ENCODE data around the gene FAM107B.

FAM107B gene

DNA sequence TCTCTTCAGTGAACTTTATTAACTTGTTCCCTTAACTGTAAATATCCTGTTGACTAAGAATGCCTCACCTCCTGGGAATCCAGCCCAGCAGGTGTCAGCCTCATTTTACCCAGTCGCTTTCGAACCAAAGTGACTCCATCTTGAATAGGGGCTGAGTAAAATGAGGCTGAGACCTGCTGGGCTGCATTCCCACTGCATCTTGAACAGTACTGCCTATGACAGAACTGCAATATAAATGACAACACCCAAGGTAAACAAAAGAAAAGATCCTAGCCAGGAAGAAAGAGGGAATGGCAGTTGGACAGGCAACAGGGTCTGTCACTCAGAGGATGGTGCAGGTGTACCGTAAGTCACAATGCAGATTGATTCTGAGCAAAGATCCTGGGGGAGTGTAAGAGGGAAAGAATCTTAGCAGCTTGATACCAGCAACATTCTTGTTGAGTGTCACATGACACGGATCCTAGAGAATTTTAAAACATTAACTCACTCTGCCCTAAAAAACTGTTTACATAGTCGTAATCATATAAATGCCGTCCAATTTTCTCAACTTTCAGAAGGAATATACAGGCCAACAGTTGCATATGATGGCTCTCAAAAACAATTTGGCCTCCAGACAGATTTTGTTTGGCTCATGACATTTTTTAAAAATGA lies 4.4 kb upstream of the FAM107B start:
- DNase-seq (ENCODE audit: low read depth) = peak; percentile 3
- TF ChIP-seq, protein P1, sequence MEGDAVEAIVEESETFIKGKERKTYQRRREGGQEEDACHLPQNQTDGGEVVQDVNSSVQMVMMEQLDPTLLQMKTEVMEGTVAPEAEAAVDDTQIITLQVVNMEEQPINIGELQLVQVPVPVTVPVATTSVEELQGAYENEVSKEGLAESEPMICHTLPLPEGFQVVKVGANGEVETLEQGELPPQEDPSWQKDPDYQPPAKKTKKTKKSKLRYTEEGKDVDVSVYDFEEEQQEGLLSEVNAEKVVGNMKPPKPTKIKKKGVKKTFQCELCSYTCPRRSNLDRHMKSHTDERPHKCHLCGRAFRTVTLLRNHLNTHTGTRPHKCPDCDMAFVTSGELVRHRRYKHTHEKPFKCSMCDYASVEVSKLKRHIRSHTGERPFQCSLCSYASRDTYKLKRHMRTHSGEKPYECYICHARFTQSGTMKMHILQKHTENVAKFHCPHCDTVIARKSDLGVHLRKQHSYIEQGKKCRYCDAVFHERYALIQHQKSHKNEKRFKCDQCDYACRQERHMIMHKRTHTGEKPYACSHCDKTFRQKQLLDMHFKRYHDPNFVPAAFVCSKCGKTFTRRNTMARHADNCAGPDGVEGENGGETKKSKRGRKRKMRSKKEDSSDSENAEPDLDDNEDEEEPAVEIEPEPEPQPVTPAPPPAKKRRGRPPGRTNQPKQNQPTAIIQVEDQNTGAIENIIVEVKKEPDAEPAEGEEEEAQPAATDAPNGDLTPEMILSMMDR (conservative IDR thresholded peaks at IDR 0.05; ENCODE audit: control insufficient read depth, insufficient read depth, low read depth, low read length) = no peak

DNA sequence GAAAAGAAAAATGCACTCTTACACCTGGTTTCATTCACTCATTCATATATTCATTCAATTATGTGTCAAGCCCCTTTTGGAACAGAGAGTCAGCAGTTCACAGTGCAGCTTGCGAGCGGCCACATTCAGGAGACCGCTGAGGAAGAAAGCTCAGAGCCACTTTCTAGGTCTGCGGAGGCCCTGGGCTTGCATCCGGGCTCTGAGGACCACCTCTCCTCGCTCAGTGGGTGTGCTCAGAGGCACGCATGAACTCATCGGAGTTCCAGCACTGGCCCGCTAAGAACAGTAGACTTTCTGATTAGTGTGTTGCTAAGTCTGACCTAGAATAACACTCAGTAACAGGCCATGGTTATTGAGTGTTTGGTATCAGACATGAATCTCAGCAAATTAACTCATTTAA lies 1.8 kb upstream of the FAM107B start:
- TF ChIP-seq, protein P1 (conservative IDR thresholded peaks at IDR 0.05; ENCODE audit: control insufficient read depth, insufficient read depth, low read depth, low read length) = no peak
- H3K4me3 ChIP-seq (ENCODE audit: control insufficient read depth, low read depth, low read length) = no peak overlapping the region

More for the DNA sequence above, 4.4 kb upstream of the FAM107B start:
- H3K4me3 ChIP-seq (ENCODE audit: control insufficient read depth, low read depth, low read length) = no peak overlapping the region

DNA sequence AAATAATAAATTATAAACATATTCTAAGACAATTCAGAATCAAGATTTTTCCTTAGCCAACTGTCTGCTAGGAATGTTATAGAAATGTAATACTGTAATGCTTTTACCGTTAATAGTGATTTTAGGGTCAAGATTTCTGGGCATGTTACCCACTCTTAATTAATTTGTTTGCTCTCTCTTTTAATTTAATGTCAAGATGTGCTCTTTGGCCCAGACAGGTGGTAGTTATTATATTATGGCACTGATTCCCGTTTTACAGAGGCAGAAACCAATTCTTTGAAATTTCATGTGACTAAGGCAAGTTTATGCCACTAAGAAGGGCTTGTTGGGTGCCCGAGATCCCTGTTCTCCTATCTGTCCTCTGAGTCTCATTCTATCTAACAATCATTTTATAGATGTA lies 959 bp upstream of the FAM107B start:
- H3K4me3 ChIP-seq (ENCODE audit: control insufficient read depth, low read depth, low read length) = no peak overlapping the region
- TF ChIP-seq, protein P1 (conservative IDR thresholded peaks at IDR 0.05; ENCODE audit: control insufficient read depth, insufficient read depth, low read depth, low read length) = no peak
- no peak for DNase-seq (ENCODE audit: low read depth)

More for the DNA sequence above, 1.8 kb upstream of the FAM107B start:
- DNase-seq (ENCODE audit: low read depth) = no peak

DNA sequence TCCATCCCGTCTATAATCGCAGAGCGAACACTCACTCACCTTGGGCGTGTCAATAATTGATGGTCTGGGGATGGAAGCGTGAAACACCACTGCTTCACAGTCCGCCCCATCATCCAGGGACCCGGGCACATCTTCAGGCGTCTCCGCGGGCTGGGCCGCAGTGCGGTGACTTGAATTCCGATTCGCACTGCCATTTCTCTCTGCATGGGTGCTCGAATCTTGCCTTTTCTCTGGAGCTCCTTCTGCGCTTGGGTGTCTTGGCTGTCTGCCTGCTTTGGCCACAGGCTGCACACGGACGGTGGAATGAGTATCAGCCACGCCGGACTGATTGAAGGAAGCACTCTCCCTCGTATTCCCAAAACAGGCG lies 500 bp downstream of the FAM107B start:
- DNase-seq (ENCODE audit: low read depth) = no peak
- TF ChIP-seq, protein P1 (conservative IDR thresholded peaks at IDR 0.05; ENCODE audit: control insufficient read depth, insufficient read depth, low read depth, low read length) = no peak
- H3K4me3 ChIP-seq (ENCODE audit: control insufficient read depth, low read depth, low read length) = no peak overlapping the region

DNA sequence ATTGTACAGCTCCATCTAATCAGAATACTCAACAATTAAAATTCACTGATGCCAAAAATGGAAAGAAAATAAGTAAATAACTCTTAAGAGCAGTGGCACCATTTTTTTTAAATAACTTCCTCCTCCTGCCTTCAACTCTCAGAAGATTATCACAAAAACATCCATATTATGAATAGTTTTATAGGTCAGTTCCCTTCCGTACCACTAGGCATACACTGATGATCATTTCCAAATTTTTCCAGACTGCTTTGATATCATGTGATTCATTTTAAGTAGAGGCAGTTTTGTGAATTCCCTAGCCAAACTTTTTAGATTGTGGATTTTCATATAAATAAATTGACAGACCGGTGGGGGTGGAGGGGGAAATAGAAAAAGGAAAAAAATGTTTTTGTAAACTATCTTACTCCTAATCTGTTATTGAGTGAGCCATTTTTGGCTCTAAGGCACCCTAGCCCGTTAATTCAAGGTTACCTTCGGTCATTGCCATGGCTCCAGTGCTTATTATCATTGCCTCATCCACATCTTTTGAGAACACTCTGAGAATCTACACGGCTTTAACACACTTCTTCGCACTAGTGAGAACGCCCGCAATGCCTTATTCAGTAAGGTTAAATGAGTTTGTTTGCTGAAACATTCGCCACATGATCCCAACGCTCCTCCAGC lies 1.0 kb downstream of the FAM107B start:
- H3K4me3 ChIP-seq (ENCODE audit: control insufficient read depth, low read depth, low read length) = no peak overlapping the region
- no peak for DNase-seq (ENCODE audit: low read depth)
- TF ChIP-seq, protein P1 (conservative IDR thresholded peaks at IDR 0.05; ENCODE audit: control insufficient read depth, insufficient read depth, low read depth, low read length) = peak; percentile 11

DNA sequence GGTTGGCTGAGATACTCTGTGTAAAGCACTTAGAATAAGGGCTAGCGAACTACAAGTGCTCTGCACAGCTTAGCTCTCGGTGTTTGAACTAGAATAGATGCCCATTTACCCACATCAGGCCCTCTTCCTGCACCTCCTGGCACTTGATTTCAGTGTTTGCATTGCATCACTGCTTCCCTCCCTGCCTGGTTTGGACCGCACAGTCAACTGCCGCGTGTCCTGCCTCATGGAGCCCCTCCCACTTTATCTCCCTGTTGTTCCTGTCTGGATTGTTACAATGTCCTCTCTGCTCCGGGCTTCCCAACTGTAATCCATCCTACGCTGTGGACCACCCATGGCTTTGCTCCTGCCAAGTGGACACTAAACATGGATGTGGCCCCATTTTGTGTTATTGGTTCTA lies 2.3 kb downstream of the FAM107B start:
- no peak overlapping the region for H3K4me3 ChIP-seq (ENCODE audit: control insufficient read depth, low read depth, low read length)
- TF ChIP-seq, protein P1 (conservative IDR thresholded peaks at IDR 0.05; ENCODE audit: control insufficient read depth, insufficient read depth, low read depth, low read length) = no peak
- DNase-seq (ENCODE audit: low read depth) = no peak

Data from fibroblast of mammary gland (primary cell).